Fibroblast of gingiva (primary cell): ENCODE data around the gene DST.
A peak's percentile ranks its signal among the peaks of the same experiment; 100 is the strongest.
"Not testable (repeated sequence)": the region's sequence is repeated elsewhere in the genome, so short reads cannot be mapped to it uniquely, and the experiment has no call there.

Source experiments
- DNase-seq: peaks from one replicate; pipeline ENCODE4 v3.0.0-alpha.2; 2011; ENCODE audit warnings: low read depth

DST gene

GRCh38 chr6:56571605-56572004, 71.1 kb downstream of the DST start:
- DNase-seq, result no peak

DNA sequence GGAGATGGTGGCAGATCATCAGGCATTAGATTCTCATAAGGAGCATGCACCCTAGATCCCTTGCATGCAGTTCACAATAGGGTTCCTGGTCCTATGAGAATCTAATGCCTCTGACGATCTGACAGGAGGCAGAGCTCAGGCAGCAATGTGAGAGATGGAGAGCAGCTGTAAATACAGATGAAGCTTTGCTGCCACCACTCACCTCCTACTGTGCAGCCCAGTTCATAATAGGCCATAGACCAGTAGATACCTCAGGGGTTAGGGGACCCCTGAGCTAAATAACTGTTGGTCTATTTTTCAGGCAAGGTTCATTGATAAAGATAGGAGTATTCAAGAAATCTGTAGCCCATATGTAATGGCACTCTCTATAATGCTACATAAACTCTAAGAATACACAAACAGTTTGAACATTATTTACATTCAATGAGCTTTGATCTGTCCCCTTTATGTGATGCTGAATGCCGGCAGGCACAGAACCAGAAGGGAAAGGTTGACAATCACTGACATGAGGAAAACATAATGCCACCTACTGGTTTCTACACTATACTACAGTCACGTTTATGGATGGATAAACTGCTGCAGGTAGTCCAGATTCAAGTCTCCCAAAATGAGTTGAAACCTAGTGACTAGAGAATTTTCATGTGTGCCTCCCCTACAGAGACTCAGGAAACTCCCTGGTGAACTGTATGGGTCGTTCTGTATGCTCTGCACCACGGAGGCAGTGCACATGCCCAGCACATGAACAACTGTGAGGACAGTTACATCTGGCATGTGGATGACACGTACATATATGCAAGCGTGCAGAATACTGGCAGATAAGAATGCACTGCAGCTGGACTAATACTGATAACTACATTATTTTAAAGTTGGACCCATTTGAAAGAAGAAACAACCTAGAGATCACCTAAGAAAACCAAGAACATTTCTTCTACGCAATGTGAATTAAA, 72.0 kb downstream of the DST start:
- peak; percentile 14 for DNase-seq

- no peak for DNase-seq
Measured at GRCh38 chr6:56567501-56567900, 75.2 kb downstream of the DST start.

DNA sequence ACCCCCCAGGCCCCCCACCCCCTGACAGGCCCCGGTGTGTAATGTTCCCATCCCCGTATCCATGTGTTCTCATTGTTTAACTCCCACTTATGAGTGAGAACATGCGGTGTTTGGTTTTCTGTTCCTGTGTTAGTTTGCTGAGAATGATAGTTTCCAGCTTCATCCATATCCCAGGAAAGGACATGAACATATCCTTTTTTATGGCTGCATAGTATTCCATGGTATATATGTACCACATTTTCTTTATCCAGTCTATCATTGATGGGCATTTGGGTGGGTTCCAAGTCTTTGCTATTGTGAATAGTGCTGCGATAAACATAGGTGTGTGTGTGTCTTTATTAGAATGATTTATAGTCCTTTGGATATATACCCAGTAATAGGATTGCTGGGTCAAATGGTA, 80.0 kb downstream of the DST start:
- not testable (repeated sequence) for DNase-seq

DNA sequence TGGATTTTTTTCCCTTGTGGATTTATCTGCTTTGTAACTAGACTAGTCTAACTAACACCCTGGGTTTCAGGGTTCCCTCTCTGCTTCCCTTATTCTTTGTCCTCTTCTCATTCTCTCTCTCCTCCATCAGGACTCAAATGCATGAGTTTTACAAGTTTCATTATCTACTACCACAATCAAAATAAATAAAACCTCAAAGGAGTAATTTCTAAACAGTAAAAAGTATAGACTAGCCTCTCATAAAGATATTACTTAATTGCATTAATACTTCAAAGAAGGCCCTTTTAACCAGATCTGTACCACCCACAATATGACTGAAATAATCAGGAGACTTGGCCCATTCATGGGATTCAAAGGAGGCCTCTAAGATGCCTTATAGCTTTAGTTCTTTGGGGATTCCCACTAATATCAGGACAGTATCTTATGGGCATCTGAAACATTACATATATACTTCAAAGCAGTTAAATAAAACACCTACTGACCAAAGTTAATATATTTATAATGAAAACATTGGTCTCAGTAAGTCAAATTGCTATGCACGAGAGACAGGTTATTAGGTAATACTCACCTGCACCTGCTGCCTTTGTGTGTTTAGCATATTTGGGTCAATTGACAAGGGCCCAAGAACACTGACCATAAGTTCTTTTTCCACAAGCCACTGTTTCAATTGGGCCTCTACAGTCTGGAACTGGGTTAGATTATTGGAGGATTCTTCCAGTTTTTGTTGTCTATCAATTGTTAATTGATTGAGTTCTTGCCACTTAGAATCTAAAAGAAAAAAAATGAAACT, 85.7 kb downstream of the DST start:
- DNase-seq, result no peak

- no peak for DNase-seq
Measured at GRCh38 chr6:56555438-56555872, 87.2 kb downstream of the DST start.

DNA sequence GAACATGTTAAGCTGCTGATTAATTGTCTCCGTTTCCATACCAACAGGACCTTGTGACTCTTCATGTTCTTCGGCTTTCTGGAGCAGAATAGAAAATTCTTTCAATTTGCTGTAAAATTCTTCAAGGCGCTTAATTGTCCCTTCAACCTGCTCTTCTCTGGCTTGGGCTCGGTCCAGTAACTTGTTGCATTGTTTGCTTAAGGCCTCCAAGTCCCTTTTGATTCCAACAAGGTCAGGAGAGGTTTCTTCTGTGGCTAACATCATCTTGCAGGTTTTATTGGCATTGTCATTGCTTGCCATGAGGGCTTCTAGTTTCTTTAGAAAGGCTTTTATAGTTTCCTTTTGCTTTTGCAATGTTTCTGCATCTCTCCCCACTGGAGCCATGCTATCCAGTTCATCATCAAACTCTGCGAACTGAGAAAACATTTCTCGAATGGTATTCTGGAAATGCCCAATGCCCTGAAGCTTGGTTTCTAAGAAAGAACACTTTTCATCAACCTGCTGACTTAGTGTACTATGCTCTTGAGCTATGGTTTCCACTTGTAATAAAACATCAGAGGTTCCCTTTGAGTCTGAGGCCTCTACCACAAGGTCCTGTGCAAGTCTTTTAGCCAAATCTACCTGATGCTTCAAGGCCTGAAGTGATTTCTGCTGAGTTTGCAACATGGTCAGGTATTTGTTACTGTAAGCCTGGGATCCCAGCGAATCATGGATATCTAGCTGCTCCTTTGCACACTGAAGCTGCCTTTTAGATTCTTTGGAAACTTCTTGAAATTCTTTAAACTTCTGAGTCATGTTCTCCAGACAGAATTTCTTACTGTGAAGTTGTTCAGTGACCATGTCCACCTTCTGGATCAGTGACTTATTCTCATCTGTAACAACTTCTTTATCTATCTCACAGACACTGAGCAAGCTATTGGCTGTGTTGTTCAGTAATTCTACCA, 90.2 kb downstream of the DST start:
- peak; percentile 29 for DNase-seq

DNA sequence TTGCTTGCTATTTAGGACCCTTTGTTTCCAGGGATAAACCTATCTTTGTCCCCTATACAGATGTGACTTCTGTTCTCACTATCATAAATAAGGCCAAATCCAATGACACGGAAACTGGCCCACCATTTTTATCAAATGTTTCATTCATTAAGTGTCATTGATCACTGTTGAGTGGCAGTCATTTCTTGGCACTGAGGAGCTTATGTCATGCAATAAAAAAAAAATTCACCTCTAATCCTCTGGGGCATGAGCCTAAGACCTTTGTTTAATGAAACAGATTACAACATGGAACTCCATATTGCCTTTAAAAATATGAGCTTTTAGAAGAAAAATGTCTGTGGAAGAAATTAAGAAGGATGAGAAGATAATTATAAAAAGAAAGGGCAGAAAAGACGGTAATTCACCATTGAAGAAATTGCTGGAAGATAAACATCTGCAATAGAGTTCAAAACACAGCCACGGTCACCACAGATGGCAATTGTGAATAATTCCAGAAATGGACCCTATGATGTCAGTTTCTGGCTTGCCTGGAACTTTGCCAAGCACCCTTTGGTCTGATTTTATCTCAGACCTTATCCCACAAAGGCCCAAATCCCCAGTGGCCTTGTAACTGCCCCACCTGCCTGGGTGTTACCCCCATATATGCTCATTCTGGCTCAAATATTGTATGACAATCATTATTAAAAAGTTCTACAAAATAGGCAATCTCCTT, 91.1 kb downstream of the DST start:
- no peak for DNase-seq

DNA sequence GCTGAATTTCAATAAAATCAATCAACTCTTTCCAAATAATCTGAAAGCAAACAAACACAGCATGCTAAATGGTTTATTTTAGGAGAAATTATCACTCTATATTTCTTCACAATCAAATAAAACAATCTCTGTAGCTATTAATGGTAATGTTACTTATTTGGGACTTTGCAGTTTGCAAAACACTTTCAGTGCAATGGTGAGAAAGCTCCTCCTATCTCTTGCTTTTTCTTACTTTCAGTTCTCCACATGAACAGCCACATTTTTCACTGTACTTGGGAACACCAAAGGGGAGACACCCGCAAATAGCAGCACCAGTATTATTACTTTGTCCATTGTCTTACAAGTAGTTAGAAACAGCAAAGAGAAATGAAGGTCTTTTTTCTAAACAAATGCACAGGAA, 92.4 kb downstream of the DST start:
- no peak for DNase-seq

DNA sequence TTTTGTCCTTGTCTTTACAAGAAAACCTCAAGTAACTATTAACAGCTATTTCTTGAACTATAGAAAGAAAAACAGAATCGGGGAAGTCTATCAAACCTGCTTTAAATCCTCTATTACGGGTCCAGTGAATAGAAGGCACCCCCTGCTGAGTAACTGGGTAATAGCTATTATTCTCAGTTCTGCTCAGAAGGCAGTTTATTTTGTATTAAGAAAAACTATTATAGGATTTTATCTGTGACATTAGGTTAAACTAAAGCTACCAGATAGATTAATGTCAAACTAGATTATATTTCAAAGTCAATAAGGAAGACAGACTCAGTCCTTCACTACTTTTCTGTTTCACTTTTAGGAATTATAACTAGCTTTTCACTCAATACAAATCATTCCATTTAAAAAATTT, 93.7 kb downstream of the DST start:
- no peak for DNase-seq

DNA sequence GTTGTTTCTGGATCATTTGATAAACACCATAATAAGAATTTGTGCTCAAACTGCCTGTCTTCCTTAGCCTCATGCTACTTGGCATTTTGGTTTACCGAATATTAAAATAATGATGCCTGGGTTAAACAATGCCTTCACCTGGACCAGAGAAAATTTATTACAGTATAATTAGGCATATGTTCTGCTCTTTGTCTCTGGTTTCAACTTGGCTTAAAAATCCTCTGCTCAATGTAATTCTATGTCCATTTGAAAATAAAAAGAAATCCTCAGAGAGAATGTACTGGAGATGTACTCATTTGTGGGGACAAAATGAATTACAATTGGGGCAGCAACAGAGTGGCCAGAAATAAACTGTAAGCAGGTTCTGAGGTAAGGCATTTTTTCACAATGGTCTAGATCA, 95.0 kb downstream of the DST start:
- DNase-seq, result no peak

DNA sequence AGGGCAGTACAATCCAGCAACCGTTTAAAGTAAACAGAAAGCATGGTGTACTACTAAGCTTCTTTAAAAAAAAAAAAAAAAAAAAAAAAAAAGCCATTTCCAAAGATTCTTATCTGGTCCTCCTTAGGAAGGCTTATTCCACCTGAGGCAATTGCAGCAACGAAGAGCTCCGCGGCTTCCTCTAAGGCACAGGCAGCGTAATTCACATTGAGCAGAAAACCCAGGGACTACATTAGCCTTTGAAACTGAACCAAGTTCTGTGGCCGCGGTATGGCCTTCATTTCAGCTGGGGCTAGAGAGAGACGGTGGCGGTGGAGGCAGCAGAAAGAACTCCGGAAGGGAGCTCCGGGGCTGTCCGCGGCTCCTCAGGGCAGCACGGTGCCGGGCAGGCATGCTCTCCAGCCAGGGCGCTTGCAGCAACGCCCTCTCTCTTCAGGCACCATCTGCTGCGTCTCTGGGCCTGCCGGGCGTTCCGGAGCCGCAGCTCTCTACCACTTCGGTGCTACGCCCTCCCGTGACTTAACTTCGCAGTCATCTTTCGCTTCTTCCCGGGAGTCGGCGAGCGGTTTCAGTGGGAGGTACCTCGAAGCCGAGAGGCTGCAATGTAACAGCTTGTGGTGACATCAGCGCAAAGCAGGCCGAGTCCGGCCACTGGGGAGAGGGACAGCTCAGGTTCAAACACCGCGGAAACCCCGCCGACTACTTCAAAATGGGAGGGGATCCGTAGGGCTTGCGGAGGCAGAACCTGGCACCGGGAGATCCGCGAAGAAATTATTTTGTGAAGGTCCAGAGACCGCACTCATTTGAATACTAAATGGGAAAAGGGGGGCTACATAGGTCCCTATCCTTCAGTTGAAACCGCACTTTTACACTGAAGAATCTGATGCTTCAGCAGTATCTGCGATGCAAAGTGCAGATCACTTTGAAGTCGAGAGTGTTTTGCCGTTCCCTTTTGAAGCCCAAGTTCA, 100.0 kb downstream of the DST start:
- DNase-seq, result peak; percentile 96

DNA sequence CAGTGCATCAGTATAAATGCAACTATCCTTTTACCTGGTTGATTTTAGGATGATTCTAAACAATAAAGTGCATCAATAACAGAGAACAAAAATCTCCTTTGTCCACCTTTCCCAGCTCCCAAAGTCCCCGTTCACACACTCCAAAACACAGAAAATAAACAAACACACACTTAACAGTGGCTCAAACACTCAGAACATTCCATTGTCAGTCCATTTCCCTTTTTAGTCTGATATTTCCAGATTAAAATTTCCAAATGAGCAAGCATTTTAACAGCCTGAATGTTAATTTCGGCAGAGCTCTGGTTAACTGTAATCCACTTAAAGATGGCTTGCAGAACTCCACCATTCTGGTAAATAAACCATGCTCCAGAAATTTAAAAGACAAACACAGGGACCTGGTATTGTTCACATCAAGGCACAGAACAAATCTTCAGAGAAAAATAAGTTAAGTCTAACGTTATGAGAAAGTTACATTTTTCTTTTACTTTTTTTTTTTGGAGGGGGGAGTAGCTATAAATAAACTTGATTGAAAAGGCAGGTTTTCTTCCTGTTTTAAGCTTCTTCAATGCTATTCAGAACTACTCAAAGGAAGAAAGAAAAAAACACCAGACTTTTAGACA, 100.8 kb downstream of the DST start:
- no peak for DNase-seq

GRCh38 chr6:56541030-56541600, 101.6 kb downstream of the DST start:
- no peak for DNase-seq

DNA sequence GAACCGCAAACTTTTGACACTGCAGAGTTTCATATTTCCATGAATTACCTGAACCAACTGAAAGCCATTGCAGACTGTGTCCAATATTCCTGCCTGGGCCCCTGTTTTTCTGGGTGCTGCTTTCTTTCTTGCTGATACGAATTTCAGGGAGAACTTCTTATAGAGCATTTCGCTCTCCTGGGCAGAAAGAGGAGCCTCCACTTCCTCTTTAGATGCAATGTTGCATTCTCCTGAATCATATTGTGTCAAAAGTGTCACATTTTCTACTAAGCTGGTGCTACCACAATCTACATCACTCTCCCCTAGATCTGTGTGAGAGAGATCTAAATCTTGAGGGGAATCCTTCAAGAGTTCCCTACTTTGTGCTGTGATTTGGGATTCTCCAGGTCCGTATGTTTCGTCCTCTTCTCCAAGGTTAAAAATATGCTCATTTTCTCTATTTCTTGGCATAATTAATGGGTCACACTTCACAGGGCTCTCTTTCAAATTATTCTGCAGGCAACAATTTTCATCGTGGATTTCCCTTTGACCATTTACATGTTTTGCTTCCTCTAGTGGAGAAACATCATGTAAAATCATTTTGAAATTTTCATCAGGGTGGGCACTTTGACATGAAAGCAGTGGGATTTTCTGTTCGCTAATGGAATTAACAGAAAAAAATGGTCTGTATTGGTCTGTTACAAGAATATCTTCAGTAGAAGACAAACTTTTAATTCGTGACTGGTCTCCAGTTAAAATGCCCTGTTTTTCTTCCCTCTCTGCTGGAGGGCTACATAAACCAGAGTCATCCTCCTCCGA, 102.3 kb downstream of the DST start:
- no peak for DNase-seq

DNA sequence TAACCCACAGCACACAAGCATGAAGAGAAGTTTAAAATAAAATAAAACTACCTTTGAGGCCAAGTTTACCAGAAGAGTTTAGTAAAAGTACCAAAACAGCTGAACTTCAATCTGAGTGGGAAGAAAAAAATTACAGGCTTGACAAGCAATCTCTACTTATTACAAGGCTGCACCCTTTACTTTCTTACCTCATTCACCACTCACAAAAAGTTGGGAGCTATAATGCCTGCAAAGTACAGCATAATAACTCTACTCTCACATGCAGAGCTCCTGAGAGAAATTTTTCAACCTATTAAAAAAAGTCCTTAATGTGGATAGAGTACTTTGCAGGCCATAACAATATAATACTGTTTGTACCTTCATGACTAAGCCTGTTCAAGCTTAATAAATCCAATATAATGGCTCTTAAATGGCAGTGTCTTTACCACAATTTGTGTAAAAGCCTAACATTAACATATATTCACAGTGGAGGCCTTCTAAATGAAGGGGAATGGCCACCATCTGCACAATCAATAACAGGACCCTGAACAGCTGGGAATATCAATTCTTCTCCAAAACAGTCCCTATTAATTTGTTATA, 103.1 kb downstream of the DST start:
- DNase-seq, result no peak

- DNase-seq, result no peak
Measured at GRCh38 chr6:56538851-56539250, 103.8 kb downstream of the DST start.

DNA sequence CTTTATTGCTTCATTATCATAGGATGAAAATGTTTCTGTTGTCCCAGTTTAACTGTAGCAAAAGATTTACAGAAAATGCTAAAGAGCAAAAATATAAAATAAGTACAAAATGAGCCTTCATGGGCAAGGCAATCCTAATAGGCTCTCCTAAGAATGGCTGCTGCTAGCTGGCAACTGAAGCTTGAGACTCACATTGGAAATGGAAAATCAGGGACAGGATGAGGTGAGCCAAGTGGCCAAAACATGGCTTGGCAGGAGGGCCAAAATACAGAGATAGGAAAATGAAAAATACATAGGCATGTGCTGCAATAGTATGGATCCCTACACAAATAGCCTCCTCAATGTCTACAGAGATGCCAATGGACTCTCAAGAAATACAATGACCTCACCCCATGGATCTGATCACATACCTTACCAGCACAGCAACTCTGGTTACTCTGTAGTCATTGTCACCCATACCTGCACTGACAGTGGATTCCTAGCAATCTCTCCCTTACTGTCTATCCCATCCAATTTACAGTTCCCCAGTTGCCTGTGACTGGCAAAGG, 105.4 kb downstream of the DST start:
- no peak for DNase-seq
